Gastroesophageal sphincter (tissue), 4 donors: Measurements from ENCODE around the gene SPATA3. TPM values are rescaled to one million over a fixed set of nuclear protein-coding genes. Genes with fewer than 3 reads are reported as not detected.
"Not testable (repeated sequence)": the region's sequence is repeated elsewhere in the genome, so short reads cannot be mapped to it uniquely, and the experiment has no call there.

Experiments
- ATAC-seq: fragments of 150-250 bp; one replicate; pipeline ENCODE4 v1.9.1; 2016; ENCODE audit warnings: mild to moderate bottlenecking, moderate library complexity
- H3K27ac ChIP-seq, 4 donors: fragments of 200-600 bp; sonication (generic) in 3 of 4; 1 replicate in 3 of 4; 2 replicates in 1 of 4; pipeline ENCODE4 v1.5.1; 2016 to 2019
- H3K27me3 ChIP-seq: fragments of 200-600 bp; sonication (generic); one replicate; pipeline ENCODE4 v1.5.1; 2019
- H3K36me3 ChIP-seq, 2 donors: fragments of 200-600 bp; sonication (generic); one replicate each; pipeline ENCODE4 v1.5.1; 2019; ENCODE audit warnings: control low read depth in 1 of 2
- H3K4me1 ChIP-seq, 3 donors: fragments of 200-600 bp; sonication (generic); 1 replicate in 2 of 3; 2 replicates in 1 of 3; pipeline ENCODE4 v1.5.1; 2016 to 2019; ENCODE audit warnings: control low read depth in 2 of 3
- H3K4me3 ChIP-seq, 2 donors: fragments of 200-600 bp; sonication (generic); one replicate each; pipeline ENCODE4 v1.5.1; 2019; ENCODE audit warnings: mild to moderate bottlenecking in 1 of 2, moderate library complexity in 1 of 2
- H3K9me3 ChIP-seq, 3 donors: fragments of 200-600 bp; sonication (generic); one replicate each; pipeline ENCODE4 v1.5.1; 2017 to 2019; ENCODE audit warnings: control low read depth in 2 of 3
- EP300 ChIP-seq: sonication (generic); formaldehyde crosslinking; IDR thresholded peaks from one replicate; pipeline ENCODE4 v1.6.1; 2017; ENCODE audit warnings: antibody characterized with exemption, mild to moderate bottlenecking
- POLR2A ChIP-seq, 2 donors: fragments of 450-650 bp; IDR thresholded peaks; one replicate each; pipeline ENCODE4 v1.6.1; 2017; ENCODE audit warnings: antibody characterized with exemption in 2 of 2, mild to moderate bottlenecking in 2 of 2, moderate library complexity in 1 of 2
- POLR2AphosphoS5 ChIP-seq: sonication (generic); formaldehyde crosslinking; IDR thresholded peaks from one replicate; pipeline ENCODE4 v1.6.1; 2017; ENCODE audit warnings: antibody characterized with exemption
- WGBS, 2 donors: methylation state at CpG; one replicate each; pipeline ENCODE4 v1.1.5; 2018; ENCODE audit warnings: low coverage in 1 of 2; 5-methylcytosine and 5-hydroxymethylcytosine counted together
- total RNA-seq, 4 donors: library from RNA; depleted of rRNA; stranded (reverse); fragments of >200 nt; gene quantifications; one replicate each; pipeline ENCODE4 v1.1.0, GENCODE V29; 2016
- TF ChIP-seq, protein P1 (sequence below), 4 experiments: fragments of 200-600 bp in 2 of 4; fragments of 450-650 bp in 2 of 4; sonication (generic) in 1 of 4; IDR thresholded peaks; one replicate each; pipeline ENCODE4 v1.5.1; 2017 to 2019; ENCODE audit warnings: antibody characterized with exemption in 4 of 4, mild to moderate bottlenecking in 2 of 4, moderate library complexity in 2 of 4

SPATA3 gene
- total RNA-seq, 4 donors from 2014 or later, result not detected

DNA sequence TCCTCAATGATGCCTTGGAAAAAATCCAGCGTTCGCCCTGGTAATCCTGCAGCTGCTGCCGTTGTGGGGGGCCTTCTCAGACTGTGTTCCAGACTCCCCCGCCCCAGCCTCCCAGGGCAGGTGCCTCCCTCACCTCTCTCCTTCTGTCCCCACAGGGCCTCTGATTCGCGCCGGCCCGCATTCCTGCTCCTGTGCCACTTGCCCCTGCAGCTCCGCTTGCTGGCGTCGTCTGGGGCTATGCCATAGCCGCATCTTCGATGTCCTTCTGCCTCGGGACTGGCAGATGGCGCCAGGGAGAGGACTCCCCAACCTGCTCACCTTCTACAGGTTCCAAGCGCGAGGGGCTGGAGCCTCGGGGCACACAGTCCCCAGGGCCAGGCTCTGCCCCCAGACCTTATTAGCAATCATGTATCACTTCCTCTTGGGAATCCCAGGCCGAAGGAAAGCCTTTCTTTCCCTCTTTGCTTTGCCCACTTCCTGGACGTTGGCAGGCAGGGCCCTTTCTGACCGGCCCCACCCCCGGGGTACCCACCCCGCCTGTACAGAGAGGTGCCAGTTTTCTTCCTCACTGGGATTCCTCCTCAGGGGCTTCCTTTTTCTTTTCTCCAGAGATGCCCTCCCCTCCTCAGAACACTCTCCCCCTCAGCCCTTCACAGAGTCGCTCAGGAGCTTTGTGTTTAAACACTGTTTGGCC lies 4.4 kb downstream of the SPATA3 start:
- WGBS, 2 donors, result 42 to 58% methylated on average over 2 to 11 of the region's 24 CpGs
- no peak overlapping the region for H3K27ac ChIP-seq
- TF ChIP-seq, protein P1, sequence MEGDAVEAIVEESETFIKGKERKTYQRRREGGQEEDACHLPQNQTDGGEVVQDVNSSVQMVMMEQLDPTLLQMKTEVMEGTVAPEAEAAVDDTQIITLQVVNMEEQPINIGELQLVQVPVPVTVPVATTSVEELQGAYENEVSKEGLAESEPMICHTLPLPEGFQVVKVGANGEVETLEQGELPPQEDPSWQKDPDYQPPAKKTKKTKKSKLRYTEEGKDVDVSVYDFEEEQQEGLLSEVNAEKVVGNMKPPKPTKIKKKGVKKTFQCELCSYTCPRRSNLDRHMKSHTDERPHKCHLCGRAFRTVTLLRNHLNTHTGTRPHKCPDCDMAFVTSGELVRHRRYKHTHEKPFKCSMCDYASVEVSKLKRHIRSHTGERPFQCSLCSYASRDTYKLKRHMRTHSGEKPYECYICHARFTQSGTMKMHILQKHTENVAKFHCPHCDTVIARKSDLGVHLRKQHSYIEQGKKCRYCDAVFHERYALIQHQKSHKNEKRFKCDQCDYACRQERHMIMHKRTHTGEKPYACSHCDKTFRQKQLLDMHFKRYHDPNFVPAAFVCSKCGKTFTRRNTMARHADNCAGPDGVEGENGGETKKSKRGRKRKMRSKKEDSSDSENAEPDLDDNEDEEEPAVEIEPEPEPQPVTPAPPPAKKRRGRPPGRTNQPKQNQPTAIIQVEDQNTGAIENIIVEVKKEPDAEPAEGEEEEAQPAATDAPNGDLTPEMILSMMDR (IDR thresholded peaks at IDR 0.05), result no peak
- TF ChIP-seq POLR2A (IDR thresholded peaks at IDR 0.05) (no peak), EP300 (no peak), POLR2AphosphoS5 (no peak)
- no peaks in the 10 kb centered on the region for H3K36me3 ChIP-seq
- no peaks in the 10 kb centered on the region for H3K9me3 ChIP-seq
- no peak overlapping the region for H3K4me3 ChIP-seq
- ATAC-seq, result no peak
- no peaks in the 10 kb centered on the region for H3K4me1 ChIP-seq
- H3K27me3 ChIP-seq, result peaks cover 47% of the 10 kb centered on the region

DNA sequence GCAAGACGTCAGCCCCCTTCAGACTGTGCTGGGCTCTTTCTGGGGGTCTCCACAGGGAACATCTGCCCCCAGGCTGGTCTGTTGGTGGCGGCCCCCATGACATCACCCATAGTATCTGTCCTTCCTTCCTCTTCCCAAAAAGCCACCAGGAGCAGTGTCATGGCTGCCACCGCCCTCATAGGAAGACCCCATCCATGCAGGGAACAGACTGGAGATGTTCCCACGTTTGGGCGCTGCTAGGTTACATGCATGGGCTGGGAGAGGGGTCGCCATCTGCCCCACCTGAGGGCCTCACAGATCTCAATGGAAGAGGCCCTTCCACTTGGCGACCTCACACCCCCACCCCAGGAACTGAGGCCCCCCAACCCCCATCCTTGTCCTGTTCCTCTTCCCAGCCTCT lies 5.1 kb downstream of the SPATA3 start:
- H3K9me3 ChIP-seq, result no peaks in the 10 kb centered on the region
- no peaks in the 10 kb centered on the region for H3K36me3 ChIP-seq
- TF ChIP-seq POLR2AphosphoS5, result no peak
- TF ChIP-seq, protein P1 (IDR thresholded peaks at IDR 0.05), result no peak
- no peak for TF ChIP-seq EP300
- TF ChIP-seq POLR2A (IDR thresholded peaks at IDR 0.05), result no peak
- H3K27ac ChIP-seq, result no peak overlapping the region
- ATAC-seq, result no peak
- no peaks in the 10 kb centered on the region for H3K4me1 ChIP-seq
- no peak overlapping the region for H3K4me3 ChIP-seq
- peaks cover 41% of the 10 kb centered on the region for H3K27me3 ChIP-seq
- 59% methylated on average over 2 of the region's 7 CpGs; no CpG with 5 or more reads in 1 of the 2 donors for WGBS, 2 donors

DNA sequence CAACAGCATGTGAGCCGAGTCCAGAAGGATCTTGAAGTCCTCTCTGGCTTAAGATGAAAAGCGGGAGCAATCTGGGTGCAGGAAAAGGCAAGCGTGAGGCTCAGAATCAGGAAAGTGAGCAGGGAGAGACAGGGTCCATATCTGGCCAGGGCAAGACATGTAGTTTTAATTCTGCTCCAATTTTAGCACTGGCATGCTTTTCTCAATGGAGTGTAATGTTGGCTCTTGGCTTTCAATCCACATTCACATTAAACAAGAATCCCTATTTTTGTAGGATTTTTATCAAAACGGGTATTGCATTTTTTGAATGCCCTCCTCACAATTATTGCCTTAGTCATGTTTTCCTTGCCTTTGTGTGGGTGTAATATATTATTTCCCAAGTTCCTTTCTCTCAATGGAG lies 6.0 kb downstream of the SPATA3 start:
- Histone ChIP-seq H3K27ac (no peak overlapping the region), H3K4me3 (no peak overlapping the region), H3K27me3 (peaks cover 37% of the 10 kb centered on the region), H3K9me3 (no peaks in the 10 kb centered on the region), H3K36me3 (no peaks in the 10 kb centered on the region), H3K4me1 (no peaks in the 10 kb centered on the region)
- 43 to 74% methylated on average over 2 to 4 of the region's 4 CpGs for WGBS, 2 donors
- TF ChIP-seq POLR2AphosphoS5 (no peak), EP300 (no peak), POLR2A (IDR thresholded peaks at IDR 0.05) (no peak)
- TF ChIP-seq, protein P1 (IDR thresholded peaks at IDR 0.05), result no peak
- no peak for ATAC-seq

DNA sequence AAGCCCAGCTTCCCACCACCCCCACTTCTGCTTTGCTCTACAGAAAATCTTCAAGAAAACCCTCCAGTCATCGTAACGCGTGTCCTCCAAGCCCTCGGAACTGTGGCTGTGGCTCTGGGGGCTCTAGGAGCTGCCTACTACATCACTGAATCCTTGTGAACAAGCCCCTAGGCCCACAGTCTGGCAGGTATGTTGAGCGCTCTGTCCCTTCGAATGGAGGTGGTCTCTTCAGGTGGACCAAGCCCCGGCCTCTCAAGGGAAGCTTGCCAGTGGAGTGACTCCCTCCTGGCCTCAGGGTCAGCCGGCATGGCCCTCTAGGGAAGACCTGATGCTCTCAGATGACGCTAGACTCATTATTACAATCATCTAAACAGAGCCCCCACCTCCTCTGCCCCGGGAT lies 6.7 kb downstream of the SPATA3 start:
- ATAC-seq, result no peak
- H3K27ac ChIP-seq, result no peak overlapping the region
- TF ChIP-seq EP300, result no peak
- TF ChIP-seq, protein P1 (IDR thresholded peaks at IDR 0.05), result no peak
- no peak for TF ChIP-seq POLR2AphosphoS5
- TF ChIP-seq POLR2A (IDR thresholded peaks at IDR 0.05), result no peak
- no peaks in the 10 kb centered on the region for H3K36me3 ChIP-seq
- 92 to 100% methylated on average over 4 of the region's 10 CpGs for WGBS, 2 donors
- no peak overlapping the region for H3K4me3 ChIP-seq
- H3K9me3 ChIP-seq, result no peaks in the 10 kb centered on the region
- peaks cover 37% of the 10 kb centered on the region for H3K27me3 ChIP-seq
- H3K4me1 ChIP-seq, result no peaks in the 10 kb centered on the region

DNA sequence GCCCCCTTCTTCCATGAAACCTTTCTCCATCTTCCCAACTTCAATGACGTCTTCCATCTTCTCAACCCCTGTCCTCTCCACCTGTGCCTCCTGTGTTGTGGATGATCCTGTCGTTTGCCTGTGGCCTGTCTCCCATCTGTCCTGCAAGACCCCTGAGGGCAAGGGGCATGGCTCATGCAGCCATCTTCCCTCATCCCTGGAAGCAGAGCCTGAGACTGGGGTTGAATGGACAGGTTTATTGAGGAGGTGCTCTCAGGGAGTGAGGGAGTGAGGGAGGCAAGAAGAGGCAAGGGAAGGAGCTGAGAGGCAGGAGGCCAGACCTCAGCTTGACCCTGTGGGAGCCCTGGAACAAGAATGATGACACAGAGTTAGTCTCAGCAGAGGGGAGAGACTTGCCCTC lies 7.3 kb downstream of the SPATA3 start:
- H3K9me3 ChIP-seq, result no peaks in the 10 kb centered on the region
- no peak overlapping the region for H3K27ac ChIP-seq
- peaks cover 37% of the 10 kb centered on the region for H3K27me3 ChIP-seq
- H3K36me3 ChIP-seq, result no peaks in the 10 kb centered on the region
- TF ChIP-seq, protein P1 (IDR thresholded peaks at IDR 0.05), result no peak
- TF ChIP-seq EP300, result no peak
- TF ChIP-seq POLR2AphosphoS5, result no peak
- no peak for TF ChIP-seq POLR2A (IDR thresholded peaks at IDR 0.05)
- H3K4me1 ChIP-seq, result no peaks in the 10 kb centered on the region
- H3K4me3 ChIP-seq, result no peak overlapping the region
- ATAC-seq, result no peak
- 86% methylated on average over 1 of the region's 2 CpGs; no CpG with 5 or more reads in 1 of the 2 donors for WGBS, 2 donors

DNA sequence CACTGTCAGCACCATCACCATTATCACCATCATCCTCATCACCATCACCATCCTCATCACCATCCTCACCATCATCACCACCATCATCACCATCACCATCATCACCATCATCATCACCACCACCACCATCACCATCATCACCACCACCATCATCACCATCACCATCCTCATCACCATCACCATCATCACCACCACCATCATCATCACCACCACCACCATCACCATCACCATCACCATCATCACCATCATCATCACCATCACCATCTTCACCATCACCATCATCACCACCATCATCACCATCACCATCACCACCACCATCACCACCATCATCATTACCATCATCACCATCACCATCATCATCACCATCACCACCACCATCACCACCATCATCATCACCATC lies 9.0 kb downstream of the SPATA3 start:
- H3K27ac ChIP-seq, H3K4me3 ChIP-seq, ATAC-seq, H3K9me3 ChIP-seq, H3K36me3 ChIP-seq, H3K4me1 ChIP-seq: not testable (repeated sequence)
- peaks cover 34% of the 10 kb centered on the region for H3K27me3 ChIP-seq
